Endodermal cell (in vitro differentiated cells): ENCODE data around the gene CAPN9. TPM values are rescaled to one million over a fixed set of nuclear protein-coding genes. Genes with fewer than 3 reads are reported as not detected.

ENCODE experiments used
- DNase-seq: peaks from one replicate; pipeline ENCODE4 v3.0.0-alpha.2; 2017
- H3K27ac ChIP-seq: 2 replicates; pipeline ENCODE4 v1.5.1; 2013; ENCODE audit warnings: mild to moderate bottlenecking, low read depth, low read length, moderate library complexity
- H3K27me3 ChIP-seq: 2 replicates; pipeline ENCODE4 v1.6.1; 2013; ENCODE audit warnings: mild to moderate bottlenecking, low read length, moderate library complexity; ENCODE audit not compliant: insufficient read depth, control insufficient read depth, poor library complexity, severe bottlenecking
- H3K36me3 ChIP-seq: 2 replicates; pipeline ENCODE4 v1.7.0; 2013; ENCODE audit warnings: mild to moderate bottlenecking, low read length, moderate library complexity; ENCODE audit not compliant: control insufficient read depth, insufficient read depth
- H3K4me1 ChIP-seq: one replicate; pipeline ENCODE4 v1.7.0; 2013; ENCODE audit warnings: low read length; ENCODE audit not compliant: control insufficient read depth, insufficient read depth
- H3K4me3 ChIP-seq: 2 replicates; pipeline ENCODE4 v1.5.1; 2013; ENCODE audit warnings: mild to moderate bottlenecking, low read length, moderate library complexity
- H3K9ac ChIP-seq: 2 replicates; pipeline ENCODE4 v1.6.1; 2013; ENCODE audit warnings: mild to moderate bottlenecking, low read length, moderate library complexity; ENCODE audit not compliant: poor library complexity, severe bottlenecking; ENCODE audit errors: extremely low read depth
- H3K9me3 ChIP-seq: 2 replicates; pipeline ENCODE4 v1.6.1; 2013; ENCODE audit warnings: mild to moderate bottlenecking, low read length, moderate library complexity; ENCODE audit not compliant: control insufficient read depth
- H3K27ac Mint-ChIP-seq: 2 replicates; pipeline ENCODE4 v1.8.0; 2020; ENCODE audit warnings: mixed read lengths
- H3K27me3 Mint-ChIP-seq: 2 replicates; pipeline ENCODE4 v1.8.0; 2021; ENCODE audit warnings: mild to moderate bottlenecking, mixed read lengths; ENCODE audit not compliant: insufficient read depth
- H3K36me3 Mint-ChIP-seq: 2 replicates; pipeline ENCODE4 v1.8.0; 2020; ENCODE audit warnings: low read depth, mixed read lengths
- H3K4me1 Mint-ChIP-seq: 2 replicates; pipeline ENCODE4 v1.8.0; 2020; ENCODE audit warnings: mixed read lengths
- H3K4me3 Mint-ChIP-seq: 2 replicates; pipeline ENCODE4 v1.8.0; 2020; ENCODE audit warnings: mild to moderate bottlenecking, moderate library complexity, mixed read lengths
- H3K9me3 Mint-ChIP-seq: 2 replicates; pipeline ENCODE4 v1.8.0; 2020; ENCODE audit warnings: mild to moderate bottlenecking, mixed read lengths
- WGBS, 2 experiments: methylation state at CpG; one replicate each; pipeline versions ENCODE4 v1.1.5 to v1.1.7; 2013; ENCODE audit warnings: missing lambda C conversion rate in 2 of 2, mixed read lengths in 1 of 2; ENCODE audit not compliant: insufficient coverage in 1 of 2, insufficient read length in 1 of 2; 5-methylcytosine and 5-hydroxymethylcytosine counted together
- total RNA-seq, 2 donors: library from RNA; stranded (reverse); fragmentation: NEBNext Ultra II Directional in 1 of 2; extraction: Animal tissue kit (Norgen Biotek cat#: 25700) in 1 of 2; gene quantifications; 2 replicates in 1 of 2; 3 replicates in 1 of 2; pipeline ENCODE4 v1.2.1, GENCODE V29; 2021
- TF ChIP-seq, protein P1 (sequence below): fragments of 200-600 bp; sonication (generic); conservative IDR thresholded peaks from 2 replicates; pipeline ENCODE4 v1.5.0; 2021; ENCODE audit warnings: antibody characterized with exemption, mild to moderate bottlenecking

Gene CAPN9
- total RNA-seq, 2 donors from 2014 or later, result 1.1 TPM

DNA sequence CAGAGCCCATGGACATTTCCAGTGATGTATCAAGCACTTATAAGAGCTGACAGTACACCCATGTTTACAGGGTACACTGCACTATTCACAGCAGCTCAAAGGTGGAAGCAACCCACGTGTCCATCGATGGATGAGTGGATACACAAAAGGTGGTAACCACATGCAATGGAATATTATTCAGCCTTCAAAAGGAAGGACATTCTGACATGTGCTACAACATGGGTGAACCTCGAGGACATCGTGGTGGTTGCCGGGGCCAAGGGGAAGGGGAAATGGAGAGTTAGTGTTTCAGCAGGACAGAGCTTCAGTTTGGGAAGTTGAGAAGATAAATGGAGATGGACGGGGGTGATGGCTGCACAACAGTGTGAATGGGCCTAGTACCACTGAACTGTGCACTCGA, 42.4 kb upstream of the CAPN9 start:
- DNase-seq, result no peak
- Mint-ChIP-seq H3K27ac (no peak overlapping the region), H3K4me1 (peaks cover 3% of the 10 kb centered on the region), H3K4me3 (no peak overlapping the region), H3K27me3 (peaks cover 2% of the 10 kb centered on the region), H3K9me3 (no peaks in the 10 kb centered on the region), H3K36me3 (no peaks in the 10 kb centered on the region)
- TF ChIP-seq, protein P1, sequence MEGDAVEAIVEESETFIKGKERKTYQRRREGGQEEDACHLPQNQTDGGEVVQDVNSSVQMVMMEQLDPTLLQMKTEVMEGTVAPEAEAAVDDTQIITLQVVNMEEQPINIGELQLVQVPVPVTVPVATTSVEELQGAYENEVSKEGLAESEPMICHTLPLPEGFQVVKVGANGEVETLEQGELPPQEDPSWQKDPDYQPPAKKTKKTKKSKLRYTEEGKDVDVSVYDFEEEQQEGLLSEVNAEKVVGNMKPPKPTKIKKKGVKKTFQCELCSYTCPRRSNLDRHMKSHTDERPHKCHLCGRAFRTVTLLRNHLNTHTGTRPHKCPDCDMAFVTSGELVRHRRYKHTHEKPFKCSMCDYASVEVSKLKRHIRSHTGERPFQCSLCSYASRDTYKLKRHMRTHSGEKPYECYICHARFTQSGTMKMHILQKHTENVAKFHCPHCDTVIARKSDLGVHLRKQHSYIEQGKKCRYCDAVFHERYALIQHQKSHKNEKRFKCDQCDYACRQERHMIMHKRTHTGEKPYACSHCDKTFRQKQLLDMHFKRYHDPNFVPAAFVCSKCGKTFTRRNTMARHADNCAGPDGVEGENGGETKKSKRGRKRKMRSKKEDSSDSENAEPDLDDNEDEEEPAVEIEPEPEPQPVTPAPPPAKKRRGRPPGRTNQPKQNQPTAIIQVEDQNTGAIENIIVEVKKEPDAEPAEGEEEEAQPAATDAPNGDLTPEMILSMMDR, result no peak
- Histone ChIP-seq H3K9me3 (no peaks in the 10 kb centered on the region), H3K27me3 (no peaks in the 10 kb centered on the region), H3K9ac (no peak overlapping the region), H3K4me3 (no peak overlapping the region), H3K27ac (no peak overlapping the region), H3K4me1 (no peaks in the 10 kb centered on the region), H3K36me3 (no peaks in the 10 kb centered on the region)
- WGBS, 2 experiments, result 90 to 93% methylated on average over 6 to 7 of the region's 7 CpGs

DNA sequence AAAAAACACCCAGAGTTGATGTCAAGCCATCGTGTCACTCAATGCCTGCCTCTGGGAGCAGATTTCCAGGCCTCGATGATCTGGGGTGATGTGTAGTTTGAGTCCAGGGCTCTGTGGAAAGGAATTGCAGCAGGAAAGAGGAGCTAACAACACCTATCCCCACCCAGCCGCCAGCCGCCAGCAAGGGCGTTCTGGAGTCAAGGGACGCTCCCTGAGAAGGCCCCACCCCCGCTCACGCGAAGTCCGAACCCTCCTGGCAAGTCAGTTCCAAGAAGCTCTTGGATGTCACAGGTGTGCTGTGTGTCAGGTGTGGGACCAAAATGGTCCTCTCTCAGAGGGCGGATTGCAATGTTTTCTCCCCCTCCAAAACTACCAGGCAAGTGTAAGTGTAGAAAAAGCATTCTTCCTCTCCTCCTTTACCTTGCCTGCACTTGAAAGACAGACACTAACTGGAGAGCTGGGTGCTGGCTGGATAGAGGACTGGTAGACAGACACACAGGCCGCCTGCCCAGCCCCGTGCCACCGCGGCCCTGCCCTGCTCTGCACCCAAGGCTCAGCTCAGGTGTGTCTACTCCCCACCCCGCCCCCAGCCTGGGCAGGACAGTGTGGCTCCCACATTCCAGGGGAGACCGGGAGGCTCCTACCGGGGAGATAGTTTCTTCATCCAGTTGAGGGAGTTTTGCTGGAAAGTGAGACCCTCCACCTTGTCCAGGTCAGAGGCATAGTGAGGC, 41.7 kb upstream of the CAPN9 start:
- WGBS, 2 experiments, result 95% methylated on average over 7 to 18 of the region's 18 CpGs
- Mint-ChIP-seq H3K9me3 (no peaks in the 10 kb centered on the region), H3K4me3 (no peak overlapping the region), H3K36me3 (no peaks in the 10 kb centered on the region), H3K27me3 (peaks cover 2% of the 10 kb centered on the region), H3K27ac (no peak overlapping the region), H3K4me1 (peaks cover 3% of the 10 kb centered on the region)
- Histone ChIP-seq H3K36me3 (no peaks in the 10 kb centered on the region), H3K9me3 (no peaks in the 10 kb centered on the region), H3K9ac (no peak overlapping the region), H3K27me3 (no peaks in the 10 kb centered on the region), H3K27ac (no peak overlapping the region), H3K4me3 (no peak overlapping the region), H3K4me1 (no peaks in the 10 kb centered on the region)
- TF ChIP-seq, protein P1, result no peak
- DNase-seq, result no peak

DNA sequence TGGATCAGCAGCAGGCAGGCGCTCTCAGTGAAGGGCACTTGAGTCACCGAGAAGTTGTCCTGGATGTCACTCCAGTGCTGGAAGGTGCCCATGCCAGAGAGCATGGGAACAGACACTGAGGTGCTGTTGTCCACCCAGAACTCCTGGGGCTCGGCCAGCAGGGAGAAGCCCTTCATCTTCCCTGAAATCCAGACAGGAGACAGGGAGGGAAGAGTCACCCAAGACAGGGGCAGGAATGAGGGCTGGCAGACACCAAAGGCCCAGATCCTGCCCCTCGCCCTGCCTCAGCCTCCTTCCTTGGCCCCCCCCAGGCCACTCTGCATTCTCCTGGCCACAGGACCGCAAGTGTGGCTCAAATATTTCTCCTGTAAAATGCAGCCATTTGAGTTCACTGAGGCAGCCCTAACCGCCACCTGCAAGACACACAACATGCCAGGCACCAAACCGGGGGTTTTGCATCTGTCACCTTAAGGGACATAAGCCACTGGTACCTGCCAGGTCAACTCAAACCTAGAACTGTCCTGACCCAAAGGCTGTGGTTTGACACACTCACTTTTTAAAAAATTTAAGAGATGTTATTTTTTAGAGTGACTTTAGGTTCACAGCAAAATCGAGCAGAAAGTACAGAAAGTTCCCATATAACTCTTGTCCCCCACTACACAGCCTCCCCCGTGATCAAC, 41.0 kb upstream of the CAPN9 start:
- Histone ChIP-seq H3K4me3 (no peak overlapping the region), H3K36me3 (no peaks in the 10 kb centered on the region), H3K4me1 (no peaks in the 10 kb centered on the region), H3K27me3 (no peaks in the 10 kb centered on the region), H3K9ac (no peak overlapping the region), H3K27ac (no peak overlapping the region), H3K9me3 (no peaks in the 10 kb centered on the region)
- H3K36me3 Mint-ChIP-seq, result no peaks in the 10 kb centered on the region
- TF ChIP-seq, protein P1, result no peak
- H3K27ac Mint-ChIP-seq, result no peak overlapping the region
- peaks cover 3% of the 10 kb centered on the region for H3K4me1 Mint-ChIP-seq
- 89 to 94% methylated on average over 8 to 9 of the region's 9 CpGs for WGBS, 2 experiments
- no peak for DNase-seq
- H3K9me3 Mint-ChIP-seq, result no peaks in the 10 kb centered on the region
- peaks cover 2% of the 10 kb centered on the region for H3K27me3 Mint-ChIP-seq
- H3K4me3 Mint-ChIP-seq, result no peak overlapping the region
